ENCODE measurements around the gene SCAF1. TPM values are rescaled to one million over a fixed set of nuclear protein-coding genes. Genes with fewer than 3 reads are reported as not detected.

SCAF1 gene
- polyA plus RNA-seq, 4 donors, result 25.0 to 50.3 (median 40.5) TPM

GRCh38 chr19:49700563-49700962 is 58.6 kb downstream of the SCAF1 start:
- DNase-seq (ENCODE audit: low read depth in 4 of 4, low spot score in 2 of 4), result no peak

GRCh38 chr19:49701271-49701786 is 59.3 kb downstream of the SCAF1 start:
- no peak for DNase-seq (ENCODE audit: low read depth in 4 of 4, low spot score in 2 of 4)

- DNase-seq (ENCODE audit: low read depth in 4 of 4, low spot score in 2 of 4), result no peak
Observed at GRCh38 chr19:49704888-49705642, 63.1 kb downstream of the SCAF1 start.

GRCh38 chr19:49705919-49706318 is 63.9 kb downstream of the SCAF1 start:
- no peak for DNase-seq (ENCODE audit: low read depth in 4 of 4, low spot score in 2 of 4)

Other genes starting within 250 kb of the SCAF1 start
- gene PTH2, start 218.8 kb upstream of the SCAF1 start, polyA plus RNA-seq (ENCODE audit: insufficient read length in 4 of 4), result not detected
- not detected for gene GFY, start 216.8 kb upstream of the SCAF1 start, polyA plus RNA-seq (ENCODE audit: insufficient read length in 4 of 4)
- under 1 TPM; 0.25 to 0.61 (median 0.45) TPM for gene SLC17A7, start 200.7 kb upstream of the SCAF1 start, polyA plus RNA-seq (ENCODE audit: insufficient read length in 4 of 4)
- 100 to 1,000 TPM in 1 of 4 donors, 10 to 100 TPM in 3; 82.3 to 106 (median 94.2) TPM for gene PIH1D1, start 190.4 kb upstream of the SCAF1 start, polyA plus RNA-seq (ENCODE audit: insufficient read length in 4 of 4)
- 10 to 100 TPM; 14.6 to 29.7 (median 25.2) TPM for gene ALDH16A1, start 189.0 kb upstream of the SCAF1 start, polyA plus RNA-seq (ENCODE audit: insufficient read length in 4 of 4)
- 1 to 10 TPM; 2.7 to 4.6 (median 4.1) TPM for gene FLT3LG, start 168.0 kb upstream of the SCAF1 start, polyA plus RNA-seq (ENCODE audit: insufficient read length in 4 of 4)
- 1,000 to 10,000 TPM; 2,373 to 3,513 (median 2,918) TPM for gene RPL13A, start 154.6 kb upstream of the SCAF1 start, polyA plus RNA-seq (ENCODE audit: insufficient read length in 4 of 4)
- gene RPS11, start 145.8 kb upstream of the SCAF1 start, polyA plus RNA-seq (ENCODE audit: insufficient read length in 4 of 4), result 1,000 to 10,000 TPM; 2,347 to 3,212 (median 2,796) TPM
- 100 to 1,000 TPM; 235 to 340 (median 283) TPM for gene FCGRT, start 129.5 kb upstream of the SCAF1 start, polyA plus RNA-seq (ENCODE audit: insufficient read length in 4 of 4)
- 10 to 100 TPM; 13.2 to 27.9 (median 23.9) TPM for gene RCN3, start 114.2 kb upstream of the SCAF1 start, polyA plus RNA-seq (ENCODE audit: insufficient read length in 4 of 4)
- gene NOSIP, start 61.7 kb upstream of the SCAF1 start, polyA plus RNA-seq (ENCODE audit: insufficient read length in 4 of 4), result 10 to 100 TPM; 62.3 to 89.4 (median 68.5) TPM
- gene PRRG2, start 60.9 kb upstream of the SCAF1 start, polyA plus RNA-seq (ENCODE audit: insufficient read length in 4 of 4), result 10 to 100 TPM in 1 of 4 donors, 1 to 10 TPM in 3; 6.1 to 10.6 (median 7.1) TPM
- 10 to 100 TPM; 15.1 to 32.6 (median 26.6) TPM for gene PRR12, start 51.0 kb upstream of the SCAF1 start, polyA plus RNA-seq (ENCODE audit: insufficient read length in 4 of 4)
- 10 to 100 TPM; 21.5 to 40.8 (median 26.9) TPM for gene RRAS, start 2.1 kb upstream of the SCAF1 start, polyA plus RNA-seq (ENCODE audit: insufficient read length in 4 of 4)
- gene IRF3, start 23.6 kb downstream of the SCAF1 start, polyA plus RNA-seq (ENCODE audit: insufficient read length in 4 of 4), result 10 to 100 TPM; 34.9 to 76.8 (median 65.1) TPM
- gene BCL2L12, start 23.7 kb downstream of the SCAF1 start, polyA plus RNA-seq (ENCODE audit: insufficient read length in 4 of 4), result 10 to 100 TPM; 17.6 to 33.9 (median 31.0) TPM
- 100 to 1,000 TPM; 192 to 264 (median 241) TPM for gene PRMT1, start 35.1 kb downstream of the SCAF1 start, polyA plus RNA-seq (ENCODE audit: insufficient read length in 4 of 4)
- gene ADM5, start 47.4 kb downstream of the SCAF1 start, polyA plus RNA-seq (ENCODE audit: insufficient read length in 4 of 4), result 1 to 10 TPM in 2 of 4 donors, under 1 TPM in 2; 0.49 to 2.1 (median 1.5) TPM
- gene CPT1C, start 48.9 kb downstream of the SCAF1 start, polyA plus RNA-seq (ENCODE audit: insufficient read length in 4 of 4), result 10 to 100 TPM; 10.0 to 13.1 (median 11.3) TPM
- under 1 TPM in 2 of 4 donors, not detected in 2; 0.14 TPM for gene TSKS, start 121.1 kb downstream of the SCAF1 start, polyA plus RNA-seq (ENCODE audit: insufficient read length in 4 of 4)
- 10 to 100 TPM; 46.1 to 79.9 (median 67.1) TPM for gene AP2A1, start 124.8 kb downstream of the SCAF1 start, polyA plus RNA-seq (ENCODE audit: insufficient read length in 4 of 4)
- gene FUZ, start 171.1 kb downstream of the SCAF1 start, polyA plus RNA-seq (ENCODE audit: insufficient read length in 4 of 4), result 10 to 100 TPM; 30.8 to 46.3 (median 39.4) TPM
- 10 to 100 TPM; 52.5 to 80.8 (median 67.4) TPM for gene MED25, start 176.1 kb downstream of the SCAF1 start, polyA plus RNA-seq (ENCODE audit: insufficient read length in 4 of 4)
- 100 to 1,000 TPM; 234 to 396 (median 355) TPM for gene PTOV1, start 208.9 kb downstream of the SCAF1 start, polyA plus RNA-seq (ENCODE audit: insufficient read length in 4 of 4)
- gene PNKP, start 225.4 kb downstream of the SCAF1 start, polyA plus RNA-seq (ENCODE audit: insufficient read length in 4 of 4), result 100 to 1,000 TPM in 1 of 4 donors, 10 to 100 TPM in 3; 33.1 to 104 (median 72.8) TPM
- gene AKT1S1, start 235.1 kb downstream of the SCAF1 start, polyA plus RNA-seq (ENCODE audit: insufficient read length in 4 of 4), result 10 to 100 TPM; 27.4 to 49.0 (median 39.7) TPM
- gene TBC1D17, start 235.5 kb downstream of the SCAF1 start, polyA plus RNA-seq (ENCODE audit: insufficient read length in 4 of 4), result 10 to 100 TPM; 38.5 to 61.3 (median 48.5) TPM